Hepatocyte (in vitro differentiated cells): ENCODE data around the gene LRSAM1. TPM values are rescaled to one million over a fixed set of nuclear protein-coding genes. Genes with fewer than 3 reads are reported as not detected.

Experiments
- DNase-seq: peaks from one replicate; pipeline ENCODE4 v3.0.0-alpha.2; 2016; ENCODE audit warnings: low spot score
- H2AFZ ChIP-seq: fragments of 200-600 bp; sonication (generic); 2 replicates; pipeline ENCODE4 v1.6.0; 2016; ENCODE audit warnings: antibody characterized with exemption, mild to moderate bottlenecking
- H3K27ac ChIP-seq: fragments of 200-600 bp; sonication (generic); 2 replicates; pipeline ENCODE4 v1.5.1; 2016; ENCODE audit warnings: mild to moderate bottlenecking
- H3K27me3 ChIP-seq: fragments of 200-600 bp; sonication (generic); 2 replicates; pipeline ENCODE4 v1.6.1; 2016
- H3K36me3 ChIP-seq: fragments of 200-600 bp; sonication (generic); replicated peaks from 2 replicates; pipeline ENCODE4 v1.5.1; 2016; ENCODE audit warnings: low read depth; ENCODE audit not compliant: insufficient read depth
- H3K4me1 ChIP-seq: fragments of 200-600 bp; sonication (generic); 2 replicates; pipeline ENCODE4 v1.5.1; 2016; ENCODE audit warnings: mild to moderate bottlenecking, moderate library complexity; ENCODE audit not compliant: insufficient read depth
- H3K4me2 ChIP-seq: fragments of 200-600 bp; sonication (generic); 2 replicates; pipeline ENCODE4 v1.6.0; 2016
- H3K4me3 ChIP-seq: fragments of 200-600 bp; sonication (generic); 2 replicates; pipeline ENCODE4 v1.5.1; 2016; ENCODE audit warnings: mild to moderate bottlenecking
- H3K79me2 ChIP-seq: fragments of 200-600 bp; sonication (generic); 2 replicates; pipeline ENCODE4 v1.6.0; 2017; ENCODE audit warnings: mild to moderate bottlenecking
- H3K9me2 ChIP-seq: fragments of 200-600 bp; sonication (generic); replicated peaks from 2 replicates; pipeline ENCODE4 v1.6.0; 2017; ENCODE audit warnings: mild to moderate bottlenecking; ENCODE audit not compliant: insufficient read depth
- H3K9me3 ChIP-seq: fragments of 200-600 bp; sonication (generic); 2 replicates; pipeline ENCODE4 v1.5.1; 2016; ENCODE audit warnings: low read depth, mild to moderate bottlenecking
- H4K20me1 ChIP-seq: fragments of 200-600 bp; sonication (generic); 2 replicates; pipeline ENCODE4 v1.6.0; 2016; ENCODE audit warnings: mild to moderate bottlenecking; ENCODE audit not compliant: insufficient read depth, poor library complexity, severe bottlenecking
- CTCF ChIP-seq: fragments of 200-600 bp; sonication (generic); IDR thresholded peaks from 2 replicates; pipeline ENCODE4 v1.5.1; 2016; ENCODE audit warnings: antibody characterized with exemption, mild to moderate bottlenecking; ENCODE audit not compliant: poor library complexity
- EZH2 ChIP-seq: fragments of 200-600 bp; sonication (generic); IDR thresholded peaks from 2 replicates; pipeline ENCODE4 v1.6.1; 2016; ENCODE audit warnings: antibody characterized with exemption, mild to moderate bottlenecking, borderline replicate concordance
- EZH2phosphoT487 ChIP-seq: fragments of 200-600 bp; sonication (generic); IDR thresholded peaks from one replicate; pipeline ENCODE4 v1.6.1; 2018; ENCODE audit warnings: antibody characterized with exemption, mild to moderate bottlenecking, low read depth, moderate library complexity; ENCODE audit not compliant: unreplicated experiment, severe bottlenecking
- WGBS: methylation state at CpG from one replicate; pipeline ENCODE4 v1.1.6; 2016; ENCODE audit warnings: low lambda C conversion rate; ENCODE audit errors: missing lambda C conversion rate; 5-methylcytosine and 5-hydroxymethylcytosine counted together
- polyA plus RNA-seq: library from polyadenylated mRNA; unstranded; fragments of >200 nt; fragmentation: Nextera tagmentation; extraction: Ambion mirVana; gene quantifications from 2 replicates; pipeline ENCODE4 v1.2.1, GENCODE V29; 2016
- total RNA-seq: library from RNA; depleted of rRNA; stranded (reverse); fragments of >200 nt; gene quantifications from 2 replicates; pipeline ENCODE4 v1.2.3, GENCODE V29; 2014

LRSAM1 gene
- total and polyA plus RNA-seq, 2 experiments from 2014 or later = 10.7 to 19.4 TPM

- peaks cover 26% of the 10 kb centered on the region for H3K4me1 ChIP-seq
- no peak overlapping the region for H2AFZ ChIP-seq
- no peaks in the 10 kb centered on the region for H3K9me2 ChIP-seq
- no peaks in the 10 kb centered on the region for H3K36me3 ChIP-seq
- no peak overlapping the region for H3K4me3 ChIP-seq
- no peak for DNase-seq
- H3K4me2 ChIP-seq = no peak overlapping the region
- no peaks in the 10 kb centered on the region for H3K27me3 ChIP-seq
- no peak overlapping the region for H3K27ac ChIP-seq
- TF ChIP-seq EZH2phosphoT487 (no peak), CTCF (no peak), EZH2 (no peak)
- WGBS = 83% methylated on average over 12 of the region's 12 CpGs
- H4K20me1 ChIP-seq = peaks cover 51% of the 10 kb centered on the region
- peaks cover 65% of the 10 kb centered on the region for H3K79me2 ChIP-seq
- H3K9me3 ChIP-seq = no peaks in the 10 kb centered on the region
Measured at GRCh38 chr9:127534931-127535330, 83.6 kb downstream of the LRSAM1 start.

DNA sequence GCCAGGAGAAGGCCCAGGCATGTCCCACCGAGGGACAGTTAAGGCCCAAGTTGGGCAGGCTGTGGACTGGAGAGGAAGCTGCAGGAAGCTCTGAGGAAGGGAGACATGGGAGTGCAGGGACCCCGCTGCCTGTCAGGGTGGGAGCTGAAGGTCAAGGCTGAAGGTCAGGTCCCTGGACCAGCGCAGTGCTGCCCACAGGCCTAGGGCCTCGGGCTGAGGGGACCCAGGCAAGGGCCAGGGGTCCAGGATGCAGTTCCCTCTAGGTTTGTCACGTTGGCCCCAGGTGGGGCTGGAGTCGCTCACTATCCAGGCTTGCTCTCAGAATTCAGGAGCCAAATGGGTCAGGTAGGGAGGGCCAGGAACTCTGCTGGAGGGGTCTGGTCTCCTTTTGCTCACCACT lies 84.1 kb downstream of the LRSAM1 start:
- Histone ChIP-seq H3K9me2 (no peaks in the 10 kb centered on the region), H2AFZ (no peak overlapping the region), H3K4me3 (no peak overlapping the region), H3K9me3 (no peaks in the 10 kb centered on the region), H4K20me1 (peaks cover 56% of the 10 kb centered on the region), H3K27ac (no peak overlapping the region), H3K4me1 (peaks cover 26% of the 10 kb centered on the region), H3K4me2 (no peak overlapping the region), H3K27me3 (no peaks in the 10 kb centered on the region), H3K36me3 (no peaks in the 10 kb centered on the region), H3K79me2 (peaks cover 69% of the 10 kb centered on the region)
- no peak for TF ChIP-seq EZH2phosphoT487
- no peak for TF ChIP-seq CTCF
- TF ChIP-seq EZH2 = no peak
- no peak for DNase-seq
- 97% methylated on average over 6 of the region's 6 CpGs for WGBS

DNA sequence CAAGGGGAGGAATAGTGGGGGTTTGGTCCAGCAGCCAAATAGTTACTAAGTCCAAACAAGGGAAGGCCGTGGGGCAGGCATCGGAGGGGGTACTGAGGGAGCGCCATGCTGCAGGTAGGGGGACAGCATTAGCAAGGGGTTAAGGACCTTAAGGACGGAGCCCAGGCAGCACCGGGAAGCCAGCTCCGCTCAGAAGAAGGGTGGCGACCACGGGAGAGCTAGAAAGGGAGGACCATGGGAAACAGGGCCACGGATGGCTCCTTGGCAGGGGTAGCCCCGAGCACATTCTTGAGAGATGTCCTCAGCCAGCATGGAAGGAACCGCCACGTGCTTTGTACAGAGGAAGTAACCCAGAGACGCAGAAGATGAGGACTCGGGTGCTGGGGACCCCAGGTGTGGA lies 84.5 kb downstream of the LRSAM1 start:
- H3K9me2 ChIP-seq = no peaks in the 10 kb centered on the region
- no peak overlapping the region for H3K4me3 ChIP-seq
- no peak for DNase-seq
- peaks cover 74% of the 10 kb centered on the region for H3K79me2 ChIP-seq
- no peak overlapping the region for H3K4me2 ChIP-seq
- H3K4me1 ChIP-seq = peaks cover 26% of the 10 kb centered on the region
- no peak overlapping the region for H3K27ac ChIP-seq
- no peak overlapping the region for H2AFZ ChIP-seq
- no peak for TF ChIP-seq EZH2
- 89% methylated on average over 14 of the region's 14 CpGs for WGBS
- no peaks in the 10 kb centered on the region for H3K36me3 ChIP-seq
- no peaks in the 10 kb centered on the region for H3K9me3 ChIP-seq
- no peaks in the 10 kb centered on the region for H3K27me3 ChIP-seq
- peaks cover 58% of the 10 kb centered on the region for H4K20me1 ChIP-seq

- Histone ChIP-seq H3K79me2 (peaks cover 80% of the 10 kb centered on the region), H3K27ac (peak overlapping the region; percentile 48)
- DNase-seq = no peak
Measured at GRCh38 chr9:127536499-127536898, 85.2 kb downstream of the LRSAM1 start.

More at GRCh38 chr9:127536499-127536898, 85.2 kb downstream of the LRSAM1 start:
- H3K4me2 ChIP-seq = no peak overlapping the region
- no peaks in the 10 kb centered on the region for H3K36me3 ChIP-seq
- peaks cover 26% of the 10 kb centered on the region for H3K4me1 ChIP-seq
- no peaks in the 10 kb centered on the region for H3K9me3 ChIP-seq
- TF ChIP-seq CTCF = no peak
- TF ChIP-seq EZH2phosphoT487 = no peak
- H2AFZ ChIP-seq = no peak overlapping the region
- no peak overlapping the region for H3K4me3 ChIP-seq
- H3K9me2 ChIP-seq = no peaks in the 10 kb centered on the region
- WGBS = 91% methylated on average over 8 of the region's 8 CpGs
- H3K27me3 ChIP-seq = no peaks in the 10 kb centered on the region
- peaks cover 63% of the 10 kb centered on the region for H4K20me1 ChIP-seq
